ENCODE measurements around the gene MAPK10. TPM values are rescaled to one million over a fixed set of nuclear protein-coding genes. Genes with fewer than 3 reads are reported as not detected.
"Not testable (repeated sequence)": the region's sequence is repeated elsewhere in the genome, so short reads cannot be mapped to it uniquely, and the experiment has no call there.

Gene MAPK10
- total RNA-seq, 1 experiment from 2014 or later: 5.2 TPM

DNA sequence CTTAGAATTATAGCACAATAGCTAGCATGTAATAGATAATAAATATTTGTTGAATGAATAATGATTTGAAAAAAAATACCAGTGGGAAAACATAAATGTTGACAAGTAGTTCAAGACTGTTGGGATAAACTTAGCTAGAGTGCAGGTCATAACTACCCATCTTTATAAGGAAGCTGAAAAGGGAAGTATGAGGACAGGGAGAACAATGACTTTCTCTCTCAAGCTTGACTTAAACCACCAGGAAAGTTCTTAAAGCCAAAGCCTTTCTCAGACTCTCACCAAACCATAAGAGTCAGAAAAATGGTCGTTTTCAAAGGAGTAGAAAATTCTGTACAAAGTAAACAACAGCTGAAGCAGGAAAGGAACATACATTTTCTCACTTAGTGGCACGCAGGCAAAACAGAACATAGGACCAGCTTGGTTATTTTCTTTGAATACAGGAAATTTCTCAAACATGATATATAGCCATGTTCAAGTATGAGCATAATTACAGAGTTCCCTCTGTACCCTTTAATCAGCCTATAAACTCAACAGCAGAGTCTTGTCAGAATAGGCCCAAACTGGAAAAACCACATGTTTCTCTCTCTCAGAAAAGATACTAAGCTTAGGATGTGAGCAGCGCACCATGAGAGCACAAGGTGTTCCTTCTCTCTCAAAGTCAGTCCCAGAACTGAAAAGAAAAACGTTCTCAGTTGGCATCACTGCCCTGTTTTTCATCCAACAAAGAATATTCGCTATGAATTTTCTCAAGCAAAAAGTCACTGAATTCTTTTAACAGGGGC is 28.7 kb downstream of the MAPK10 start:
- ATAC-seq (no peak), DNase-seq (ENCODE audit: low spot score) (no peak)
- Mint-ChIP-seq H3K27ac (no peak overlapping the region), H3K4me3 (no peak overlapping the region), H3K4me1 (no peaks in the 10 kb centered on the region), H3K36me3 (no peaks in the 10 kb centered on the region), H3K27me3 (ENCODE audit: low read depth) (no peaks in the 10 kb centered on the region), H3K9me3 (0 out of 2 replicates have a peak, but pooled peaks cover 4% of the 10 kb centered on the region)
- ChIA-PET CTCF (no interaction called here), POLR2A (no interaction called here)
- TF ChIP-seq, protein P1, sequence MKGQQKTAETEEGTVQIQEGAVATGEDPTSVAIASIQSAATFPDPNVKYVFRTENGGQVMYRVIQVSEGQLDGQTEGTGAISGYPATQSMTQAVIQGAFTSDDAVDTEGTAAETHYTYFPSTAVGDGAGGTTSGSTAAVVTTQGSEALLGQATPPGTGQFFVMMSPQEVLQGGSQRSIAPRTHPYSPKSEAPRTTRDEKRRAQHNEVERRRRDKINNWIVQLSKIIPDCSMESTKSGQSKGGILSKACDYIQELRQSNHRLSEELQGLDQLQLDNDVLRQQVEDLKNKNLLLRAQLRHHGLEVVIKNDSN (CRISPR knock-in tag; IDR thresholded peaks at IDR 0.05): no peak
- TF ChIP-seq STAT6 (CRISPR knock-in tag; conservative IDR thresholded peaks at IDR 0.05; ENCODE audit: low read depth): no peak
- TF ChIP-seq TCF7 (CRISPR knock-in tag; IDR thresholded peaks at IDR 0.05; ENCODE audit: low read depth): no peak
- no peak for TF ChIP-seq ZNF396 (CRISPR knock-in tag; IDR thresholded peaks at IDR 0.05; ENCODE audit: borderline replicate concordance)
- TF ChIP-seq CTCF (IDR thresholded peaks at IDR 0.05): no peak
- TF ChIP-seq, protein P2, sequence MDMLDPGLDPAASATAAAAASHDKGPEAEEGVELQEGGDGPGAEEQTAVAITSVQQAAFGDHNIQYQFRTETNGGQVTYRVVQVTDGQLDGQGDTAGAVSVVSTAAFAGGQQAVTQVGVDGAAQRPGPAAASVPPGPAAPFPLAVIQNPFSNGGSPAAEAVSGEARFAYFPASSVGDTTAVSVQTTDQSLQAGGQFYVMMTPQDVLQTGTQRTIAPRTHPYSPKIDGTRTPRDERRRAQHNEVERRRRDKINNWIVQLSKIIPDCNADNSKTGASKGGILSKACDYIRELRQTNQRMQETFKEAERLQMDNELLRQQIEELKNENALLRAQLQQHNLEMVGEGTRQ (CRISPR knock-in tag; IDR thresholded peaks at IDR 0.05): no peak
- no peak for TF ChIP-seq OVOL2 (CRISPR knock-in tag; IDR thresholded peaks at IDR 0.05; ENCODE audit: borderline replicate concordance)
- no peak for TF ChIP-seq ZNF281 (CRISPR knock-in tag; IDR thresholded peaks at IDR 0.05)
- TF ChIP-seq ZSCAN18 (CRISPR knock-in tag; IDR thresholded peaks at IDR 0.05): no peak
- TF ChIP-seq TEAD4 (CRISPR knock-in tag; IDR thresholded peaks at IDR 0.05): no peak
- no peak for TF ChIP-seq KAT7 (CRISPR knock-in tag; IDR thresholded peaks at IDR 0.05; ENCODE audit: borderline replicate concordance)
- TF ChIP-seq NFATC4 (CRISPR knock-in tag; IDR thresholded peaks at IDR 0.05): no peak

- CTCF ChIA-PET; H3K27me3 Mint-ChIP-seq (ENCODE audit: low read depth); DNase-seq (ENCODE audit: low spot score); H3K4me1 Mint-ChIP-seq; H3K9me3 Mint-ChIP-seq; H3K4me3 Mint-ChIP-seq; H3K27ac Mint-ChIP-seq; ATAC-seq; POLR2A ChIA-PET; H3K36me3 Mint-ChIP-seq: not testable (repeated sequence)
Measured at GRCh38 chr4:86330411-86330810, 29.4 kb downstream of the MAPK10 start.

Measured in WTC11 (cell line).